ENCODE results near the gene RPRD1A. TPM values are rescaled to one million over a fixed set of nuclear protein-coding genes. Genes with fewer than 3 reads are reported as not detected.

RPRD1A gene
- total and polyA plus RNA-seq, 2 donors from 2014 or later, result 25.9 to 42.4 TPM

GRCh38 chr18:36038102-36038663 lies 29.2 kb downstream of the RPRD1A start:
- no peak for FAIRE-seq
- no peak for TF ChIP-seq CTCF (IDR thresholded peaks at IDR 0.05; ENCODE audit: borderline replicate concordance, extremely low read depth, insufficient read depth)

GRCh38 chr18:36035253-36035652 lies 32.1 kb downstream of the RPRD1A start:
- Histone ChIP-seq H3K27me3 (ENCODE audit: control insufficient read depth, insufficient read depth, low read length) (no peaks in the 10 kb centered on the region), H3K4me3 (ENCODE audit: low read length in 3 of 3) (no peak overlapping the region), H3K9me3 (ENCODE audit: control insufficient read depth in 2 of 3, insufficient read depth in 1 of 3, low read length in 3 of 3) (no peaks in the 10 kb centered on the region), H3K27ac (ENCODE audit: low read depth in 2 of 2, low read length in 2 of 2) (no peak overlapping the region), H3K4me1 (ENCODE audit: control insufficient read depth in 2 of 3, insufficient read depth in 2 of 3, low read depth in 1 of 3, low read length in 3 of 3) (peaks cover 0 to 4% (median 0%) of the 10 kb centered on the region in 3 donors), H3K36me3 (ENCODE audit: control insufficient read depth in 2 of 3, insufficient read depth in 3 of 3, low read length in 3 of 3) (peaks cover 0 to 3% (median 0%) of the 10 kb centered on the region in 3 donors), H3K9ac (ENCODE audit: low read length in 3 of 3) (no peak overlapping the region)
- DNase-seq (peak in 2 of 5 donors; percentile 3 to 36), FAIRE-seq (no peak)
- no peak for TF ChIP-seq CTCF (IDR thresholded peaks at IDR 0.05; ENCODE audit: borderline replicate concordance, extremely low read depth, insufficient read depth)
- intact Hi-C loops (cut with DNase I), result no loop called here

More at GRCh38 chr18:36038102-36038663, 29.2 kb downstream of the RPRD1A start:
- no peak overlapping the region for H3K4me3 ChIP-seq (ENCODE audit: low read length in 3 of 3)
- DNase-seq, result no peak
- no peak overlapping the region for H3K9ac ChIP-seq (ENCODE audit: low read length in 3 of 3)
- H3K9me3 ChIP-seq (ENCODE audit: control insufficient read depth in 2 of 3, insufficient read depth in 1 of 3, low read length in 3 of 3), result no peaks in the 10 kb centered on the region
- intact Hi-C loops (cut with DNase I), result no loop called here
- H3K27ac ChIP-seq (ENCODE audit: low read depth in 2 of 2, low read length in 2 of 2), result no peak overlapping the region
- H3K27me3 ChIP-seq (ENCODE audit: control insufficient read depth, insufficient read depth, low read length), result no peaks in the 10 kb centered on the region
- peaks cover 0 to 15% (median 7%) of the 10 kb centered on the region in 3 donors for H3K4me1 ChIP-seq (ENCODE audit: control insufficient read depth in 2 of 3, insufficient read depth in 2 of 3, low read depth in 1 of 3, low read length in 3 of 3)
- no peaks in the 10 kb centered on the region for H3K36me3 ChIP-seq (ENCODE audit: control insufficient read depth in 2 of 3, insufficient read depth in 3 of 3, low read length in 3 of 3)

DNA sequence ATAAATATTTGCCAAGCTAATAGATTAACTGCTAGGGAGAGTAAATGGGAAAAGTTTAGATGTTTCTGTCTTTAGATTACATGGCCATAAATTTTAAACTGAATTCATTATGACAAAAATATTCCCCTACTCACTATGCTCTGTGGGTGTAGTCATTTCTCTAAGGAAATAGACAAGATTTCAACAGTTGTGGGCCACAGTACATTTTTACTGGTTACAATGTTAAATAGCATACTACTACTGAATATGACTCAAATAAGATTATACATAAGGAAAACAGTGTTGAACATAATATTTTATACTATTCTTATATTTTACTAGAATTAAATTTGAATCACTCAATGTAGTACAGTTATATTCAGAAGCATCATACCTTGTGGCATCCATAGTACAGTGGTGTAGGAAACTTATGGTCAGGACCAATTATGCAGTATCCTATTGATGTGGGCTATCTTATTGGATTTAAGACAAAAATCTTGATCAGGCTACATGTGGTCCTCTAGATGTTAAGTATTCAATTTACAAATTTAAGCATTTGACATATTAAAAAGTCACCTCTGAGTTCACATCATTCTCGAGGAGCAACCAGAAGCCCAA lies 33.0 kb downstream of the RPRD1A start:
- FAIRE-seq (no peak), DNase-seq (no peak)
- H3K4me1 ChIP-seq (ENCODE audit: control insufficient read depth in 2 of 3, insufficient read depth in 2 of 3, low read depth in 1 of 3, low read length in 3 of 3), result peaks cover 0 to 4% (median 0%) of the 10 kb centered on the region in 3 donors
- peaks cover 0 to 3% (median 0%) of the 10 kb centered on the region in 3 donors for H3K36me3 ChIP-seq (ENCODE audit: control insufficient read depth in 2 of 3, insufficient read depth in 3 of 3, low read length in 3 of 3)
- H3K9me3 ChIP-seq (ENCODE audit: control insufficient read depth in 2 of 3, insufficient read depth in 1 of 3, low read length in 3 of 3), result no peaks in the 10 kb centered on the region
- no peak overlapping the region for H3K9ac ChIP-seq (ENCODE audit: low read length in 3 of 3)
- H3K27ac ChIP-seq (ENCODE audit: low read depth in 2 of 2, low read length in 2 of 2), result no peak overlapping the region
- intact Hi-C loops (cut with DNase I), result no loop called here
- no peak for TF ChIP-seq CTCF (IDR thresholded peaks at IDR 0.05; ENCODE audit: borderline replicate concordance, extremely low read depth, insufficient read depth)
- H3K27me3 ChIP-seq (ENCODE audit: control insufficient read depth, insufficient read depth, low read length), result no peaks in the 10 kb centered on the region
- H3K4me3 ChIP-seq (ENCODE audit: low read length in 3 of 3), result no peak overlapping the region
